H9 (cell line): Measurements from ENCODE around the gene CKB. TPM values are rescaled to one million over a fixed set of nuclear protein-coding genes. Genes with fewer than 3 reads are reported as not detected.

ENCODE experiments used
- DNase-seq: peaks from one replicate; pipeline ENCODE4 v3.0.0-alpha.2; 2017
- H2AFZ ChIP-seq: one replicate; pipeline ENCODE4 v1.6.1; 2013; ENCODE audit warnings: mild to moderate bottlenecking, low read length, control low read depth, moderate library complexity
- H2AK5ac ChIP-seq: 2 replicates; pipeline ENCODE4 v1.6.1; 2013; ENCODE audit warnings: low read length, control low read depth, mixed read lengths; ENCODE audit not compliant: insufficient read length
- H2BK120ac ChIP-seq: one replicate; pipeline ENCODE4 v1.6.1; 2013; ENCODE audit warnings: low read depth, mild to moderate bottlenecking, low read length, control low read depth, inconsistent platforms; ENCODE audit not compliant: poor library complexity, severe bottlenecking
- H2BK12ac ChIP-seq: 2 replicates; pipeline ENCODE4 v1.6.1; 2013; ENCODE audit warnings: low read length, control low read depth, mixed read lengths, low read depth; ENCODE audit not compliant: insufficient read length
- H2BK15ac ChIP-seq: 2 replicates; pipeline ENCODE4 v1.6.1; 2013; ENCODE audit warnings: low read depth, low read length, control low read depth
- H2BK20ac ChIP-seq: one replicate; pipeline ENCODE4 v1.6.1; 2013; ENCODE audit warnings: low read depth, mild to moderate bottlenecking, low read length, control low read depth, inconsistent platforms; ENCODE audit not compliant: poor library complexity, severe bottlenecking
- H2BK5ac ChIP-seq: 2 replicates; pipeline ENCODE4 v1.6.1; 2013; ENCODE audit warnings: low read length, control low read depth, mixed read lengths; ENCODE audit not compliant: insufficient read length
- H3K14ac ChIP-seq: 2 replicates; pipeline ENCODE4 v1.6.1; 2013; ENCODE audit warnings: low read length, control low read depth; ENCODE audit not compliant: insufficient read depth
- H3K18ac ChIP-seq: 2 replicates; pipeline ENCODE4 v1.6.1; 2013; ENCODE audit warnings: low read depth, mild to moderate bottlenecking, mixed read lengths, low read length, control low read depth; ENCODE audit not compliant: insufficient read length
- H3K23ac ChIP-seq: 2 replicates; pipeline ENCODE4 v1.6.1; 2013; ENCODE audit warnings: low read length, control low read depth, mixed read lengths, low read depth; ENCODE audit not compliant: insufficient read length
- H3K23me2 ChIP-seq: 2 replicates; pipeline ENCODE4 v1.6.1; 2013; ENCODE audit warnings: low read depth, mild to moderate bottlenecking, mixed read lengths, low read length, control low read depth; ENCODE audit not compliant: insufficient read length, poor library complexity, severe bottlenecking
- H3K27ac ChIP-seq: 2 replicates; pipeline ENCODE4 v1.5.1; 2013; ENCODE audit warnings: low read length, control low read depth, mixed read lengths, low read depth; ENCODE audit not compliant: insufficient read length
- H3K27me3 ChIP-seq: 2 replicates; pipeline ENCODE4 v1.6.1; 2013; ENCODE audit warnings: low read length, control low read depth, inconsistent platforms; ENCODE audit not compliant: insufficient read depth
- H3K4ac ChIP-seq: 2 replicates; pipeline ENCODE4 v1.6.1; 2013; ENCODE audit warnings: low read depth, mild to moderate bottlenecking, control low read depth, inconsistent platforms, low read length, moderate library complexity
- H3K4me1 ChIP-seq: 2 replicates; pipeline ENCODE4 v1.6.1; 2013; ENCODE audit warnings: low read length, control low read depth, inconsistent platforms; ENCODE audit not compliant: insufficient read depth
- H3K4me2 ChIP-seq: 2 replicates; pipeline ENCODE4 v1.6.1; 2013; ENCODE audit warnings: low read length, control low read depth, mixed read lengths; ENCODE audit not compliant: insufficient read length, insufficient read depth
- H3K56ac ChIP-seq: 2 replicates; pipeline ENCODE4 v1.6.1; 2013; ENCODE audit warnings: low read depth, mild to moderate bottlenecking, mixed read lengths, low read length, control low read depth; ENCODE audit not compliant: insufficient read length
- H3K79me1 ChIP-seq: 2 replicates; pipeline ENCODE4 v1.6.1; 2013; ENCODE audit warnings: low read depth, mild to moderate bottlenecking, moderate library complexity, low read length, control low read depth, inconsistent platforms; ENCODE audit not compliant: insufficient read depth, poor library complexity, severe bottlenecking
- H3K79me2 ChIP-seq: 2 replicates; pipeline ENCODE4 v1.6.1; 2013; ENCODE audit warnings: low read length, control low read depth, inconsistent platforms; ENCODE audit not compliant: insufficient read depth
- H3K9ac ChIP-seq: 2 replicates; pipeline ENCODE4 v1.6.1; 2013; ENCODE audit warnings: low read length, control low read depth, mixed read lengths; ENCODE audit not compliant: insufficient read length; ENCODE audit errors: extremely low read depth
- H3K9me3 ChIP-seq: one replicate; pipeline ENCODE4 v1.6.1; 2013; ENCODE audit warnings: low read depth, low read length, inconsistent platforms; ENCODE audit not compliant: control insufficient read depth
- H3T11ph ChIP-seq: one replicate; pipeline ENCODE4 v1.6.1; 2013; ENCODE audit warnings: mild to moderate bottlenecking, low read length, control low read depth, inconsistent platforms
- H4K20me1 ChIP-seq: one replicate; pipeline ENCODE4 v1.6.1; 2013; ENCODE audit not compliant: control insufficient read depth, insufficient read length, insufficient read depth
- H4K5ac ChIP-seq: 2 replicates; pipeline ENCODE4 v1.6.1; 2013; ENCODE audit warnings: low read depth, mild to moderate bottlenecking, mixed read lengths, low read length, control low read depth; ENCODE audit not compliant: insufficient read length
- H4K8ac ChIP-seq: replicated peaks from 2 replicates; pipeline ENCODE4 v1.6.1; 2013; ENCODE audit warnings: low read length, control low read depth, mixed read lengths, low read depth; ENCODE audit not compliant: insufficient read length
- H4K91ac ChIP-seq: 2 replicates; pipeline ENCODE4 v1.6.1; 2013; ENCODE audit warnings: low read depth, mild to moderate bottlenecking, moderate library complexity, mixed read lengths, low read length, control low read depth; ENCODE audit not compliant: insufficient read length
- H3K27ac Mint-ChIP-seq, 3 experiments: 2 replicates in 2 of 3; 3 replicates in 1 of 3; pipeline ENCODE4 v1.8.0; 2020 to 2021; ENCODE audit warnings: mixed read lengths in 3 of 3, mild to moderate bottlenecking in 1 of 3, moderate library complexity in 1 of 3
- H3K27me3 Mint-ChIP-seq: 2 replicates; pipeline ENCODE4 v1.8.0; 2021; ENCODE audit warnings: low read depth, mild to moderate bottlenecking, moderate library complexity, mixed read lengths
- H3K36me3 Mint-ChIP-seq, 3 experiments: 2 replicates in 2 of 3; 3 replicates in 1 of 3; pipeline ENCODE4 v1.8.0; 2020 to 2021; ENCODE audit warnings: low read depth in 3 of 3, mixed read lengths in 3 of 3; ENCODE audit not compliant: insufficient read depth in 1 of 3
- H3K4me1 Mint-ChIP-seq, 2 experiments: 2 replicates each; pipeline ENCODE4 v1.8.0; 2020; ENCODE audit warnings: mixed read lengths in 2 of 2
- H3K4me3 Mint-ChIP-seq, 2 experiments: 2 replicates in 1 of 2; 3 replicates in 1 of 2; pipeline ENCODE4 v1.8.0; 2020 to 2021; ENCODE audit warnings: mild to moderate bottlenecking in 2 of 2, mixed read lengths in 2 of 2, moderate library complexity in 1 of 2
- H3K9me3 Mint-ChIP-seq, 2 experiments: 2 replicates in 1 of 2; 3 replicates in 1 of 2; pipeline ENCODE4 v1.8.0; 2020; ENCODE audit warnings: mild to moderate bottlenecking in 2 of 2, mixed read lengths in 2 of 2, moderate library complexity in 1 of 2
- CTCF ChIP-seq: fragments of 200-600 bp; sonication (generic); conservative IDR thresholded peaks from 3 replicates; pipeline ENCODE4 v1.8.0; 2021; ENCODE audit warnings: antibody characterized with exemption, mild to moderate bottlenecking
- WGBS: extraction: QIAGEN DNeasy Blood & Tissue Kit; methylation state at CpG from one replicate; pipeline ENCODE4 v1.1.7; 2013; ENCODE audit warnings: missing lambda C conversion rate, low lambda C conversion rate, mixed read lengths; ENCODE audit not compliant: insufficient read length; ENCODE audit errors: extremely low coverage; 5-methylcytosine and 5-hydroxymethylcytosine counted together
- total RNA-seq: library from RNA; stranded (reverse); gene quantifications from 2 replicates; pipeline ENCODE4 v1.2.1, GENCODE V29; 2021

Gene CKB
- total RNA-seq, 1 experiment from 2014 or later, result 517 TPM

GRCh38 chr14:103503296-103503695 is 19.3 kb downstream of the CKB start:
- TF ChIP-seq CTCF, result no peak
- H3K18ac ChIP-seq, result no peak overlapping the region
- no peak overlapping the region for H3T11ph ChIP-seq
- H2BK12ac ChIP-seq, result no peak overlapping the region
- H3K4me2 ChIP-seq, result no peak overlapping the region
- Mint-ChIP-seq H3K4me3 (no peak overlapping the region), H3K27ac (no peak overlapping the region), H3K27me3 (no peaks in the 10 kb centered on the region), H3K4me1 (peaks cover 0 to 2% of the 10 kb centered on the region in 2 experiments; a peak in 2 of 4 replicates), H3K36me3 (peaks cover 34 to 61% (median 50%) of the 10 kb centered on the region in 3 experiments), H3K9me3 (no peaks in the 10 kb centered on the region)
- H3K14ac ChIP-seq, result no peak overlapping the region
- no peak overlapping the region for H2BK5ac ChIP-seq
- H4K91ac ChIP-seq, result no peak overlapping the region
- no peaks in the 10 kb centered on the region for H3K27me3 ChIP-seq
- H4K20me1 ChIP-seq, result no peaks in the 10 kb centered on the region
- H4K8ac ChIP-seq, result no peak overlapping the region
- no peak overlapping the region for H3K27ac ChIP-seq
- H2AFZ ChIP-seq, result no peak overlapping the region
- H3K56ac ChIP-seq, result no peak overlapping the region
- H3K79me2 ChIP-seq, result no peaks in the 10 kb centered on the region
- H2AK5ac ChIP-seq, result no peak overlapping the region
- H3K79me1 ChIP-seq, result no peaks in the 10 kb centered on the region
- no peak overlapping the region for H3K23ac ChIP-seq
- no peak overlapping the region for H2BK15ac ChIP-seq
- no peak overlapping the region for H4K5ac ChIP-seq
- no peak overlapping the region for H3K9ac ChIP-seq
- no peak for DNase-seq
- no peak overlapping the region for H2BK20ac ChIP-seq
- H3K23me2 ChIP-seq, result no peaks in the 10 kb centered on the region
- H3K4me1 ChIP-seq, result no peaks in the 10 kb centered on the region
- WGBS, result no CpG with 5 or more reads among the region's 12 CpGs
- H3K9me3 ChIP-seq, result no peaks in the 10 kb centered on the region
- H3K4ac ChIP-seq, result no peak overlapping the region
- no peak overlapping the region for H2BK120ac ChIP-seq
